Adrenal gland (tissue), 12 donors: ENCODE data around the gene GPC1. TPM values are rescaled to one million over a fixed set of nuclear protein-coding genes. Genes with fewer than 3 reads are reported as not detected.

Experiments
- DNase-seq, 7 donors: peaks; one replicate each; pipeline ENCODE4 v3.0.0-alpha.2; 2019 to 2020
- H3K27ac ChIP-seq, 5 donors: fragments of 200-600 bp; sonication (generic) in 4 of 5; 1 replicate in 3 of 5; 2 replicates in 2 of 5; pipeline versions ENCODE4 v1.5.1 to v1.8.0; 2016 to 2020; ENCODE audit warnings: mild to moderate bottlenecking in 1 of 5
- H3K27me3 ChIP-seq: fragments of 200-600 bp; 2 replicates; pipeline ENCODE4 v1.8.0; 2021
- H3K36me3 ChIP-seq, 2 donors: fragments of 200-600 bp; replicated peaks in 1 of 2; 1 replicate in 1 of 2; 2 replicates in 1 of 2; pipeline versions ENCODE4 v1.5.1 to v1.8.0; 2018 to 2022
- H3K4me1 ChIP-seq, 2 donors: fragments of 200-600 bp; replicated peaks in 1 of 2; 1 replicate in 1 of 2; 2 replicates in 1 of 2; pipeline versions ENCODE4 v1.5.1 to v1.8.0; 2018 to 2021
- H3K4me3 ChIP-seq, 4 donors: fragments of 200-600 bp; sonication (generic) in 3 of 4; one replicate each; pipeline ENCODE4 v1.5.1; 2016 to 2018
- H3K9me3 ChIP-seq, 3 donors: fragments of 200-600 bp; sonication (generic) in 1 of 3; replicated peaks in 1 of 3; 1 replicate in 2 of 3; 2 replicates in 1 of 3; pipeline versions ENCODE4 v1.5.1 to v1.8.0; 2016 to 2021
- CTCF ChIP-seq, 6 experiments: fragments of 450-650 bp in 4 of 6; fragments of 200-600 bp in 2 of 6; sonication (generic) in 1 of 6; IDR thresholded peaks; 1 replicate in 5 of 6; 2 replicates in 1 of 6; pipeline versions ENCODE4 v1.5.1 to v1.8.0; 2016 to 2021; ENCODE audit warnings: antibody characterized with exemption in 6 of 6, mild to moderate bottlenecking in 2 of 6, moderate library complexity in 1 of 6
- POLR2A ChIP-seq, 2 donors: fragments of 450-650 bp; IDR thresholded peaks; one replicate each; pipeline ENCODE4 v1.6.1; 2017; ENCODE audit warnings: antibody characterized with exemption in 2 of 2, mild to moderate bottlenecking in 2 of 2, moderate library complexity in 1 of 2
- WGBS, 4 donors: extraction: QIAGEN DNeasy Blood & Tissue Kit in 2 of 4; methylation state at CpG; one replicate each; pipeline versions ENCODE4 v1.1.5 to v1.1.7; 2013 to 2017; 5-methylcytosine and 5-hydroxymethylcytosine counted together
- intact Hi-C, 2 donors: fragments of 100-400 bp; cut with DNase I; formaldehyde crosslinking; loops; one replicate each; pipeline versions ENCODE4 v1.14.1 to v1.15.0; 2022 to 2023
- polyA plus RNA-seq, 3 donors: library from polyadenylated mRNA; stranded (reverse); fragments of 200-250 nt in 2 of 3; fragments of 350-450 nt in 1 of 3; fragmentation: Illumina TruSeq in 1 of 3; extraction: RNeasy Lipid Tissue Mini Kit (QIAGEN cat#74804) in 1 of 3; gene quantifications; one replicate each; pipeline ENCODE4 v1.2.3, GENCODE V29; 2013 to 2014
- total RNA-seq, 9 donors: library from RNA; depleted of rRNA in 4 of 9; stranded (reverse); fragments of >200 nt in 4 of 9; fragments of 120-200 nt in 1 of 9; fragmentation: NEBNext Ultra II Directional in 1 of 9; extraction: Animal tissue kit (Norgen Biotek cat#: 25700) in 1 of 9; gene quantifications; one replicate each; pipeline versions ENCODE4 v1.1.0 to v1.2.4, GENCODE V29; 2013 to 2023
- donor health status: healthy with polysubstance abuse.
- donor health status: Bipolar disorder and iron deficiency.
- donor health status: DM: yes; HTN: yes; CAD: no.
- donor health status: DM: no; HTN: no; CAD: no.
- donor health status: DM: no; HTN: no; CAD: no.
- donor health status: DM: yes; HTN: yes; CAD: no.

GPC1 gene
- total and polyA plus RNA-seq, 12 donors = 11.8 to 202 (median 132) TPM

- Histone ChIP-seq H3K4me1 (peaks cover 7 to 20% of the 10 kb centered on the region in 2 donors), H3K4me3 (no peak overlapping the region), H3K9me3 (no peaks in the 10 kb centered on the region), H3K27ac (peak overlapping the region in 1 of 5 donors; percentile 8), H3K36me3 (no peaks in the 10 kb centered on the region), H3K27me3 (no peaks in the 10 kb centered on the region)
- peak in 1 of 7 donors; percentile 24 for DNase-seq
- intact Hi-C loops = no loop called here
- TF ChIP-seq POLR2A (IDR thresholded peaks at IDR 0.05) (no peak), CTCF (IDR thresholded peaks at IDR 0.05) (no peak)
- WGBS, 4 donors = 69 to 77% (median 75%) methylated on average over 12 to 17 of the region's 17 CpGs
These were observed 21.2 kb downstream of the GPC1 start for GRCh38 chr2:240456447-240457222.

- WGBS, 4 donors = 74 to 78% (median 76%) methylated on average over 14 to 22 of the region's 22 CpGs
- peaks cover 0 to 12% of the 10 kb centered on the region in 2 donors for H3K4me1 ChIP-seq
- peak in 3 of 7 donors; percentile 7 to 35 (median 23) for DNase-seq
- intact Hi-C loops = no loop called here
- H3K27me3 ChIP-seq = no peaks in the 10 kb centered on the region
- no peaks in the 10 kb centered on the region for H3K9me3 ChIP-seq
- no peak overlapping the region for H3K4me3 ChIP-seq
- TF ChIP-seq CTCF (IDR thresholded peaks at IDR 0.05) = no peak
- TF ChIP-seq POLR2A (IDR thresholded peaks at IDR 0.05) = no peak
- H3K27ac ChIP-seq = peak overlapping the region in 1 of 5 donors; percentile 8
- H3K36me3 ChIP-seq = peaks cover 0 to 3% of the 10 kb centered on the region in 2 donors
These were observed 22.0 kb downstream of the GPC1 start for GRCh38 chr2:240457223-240458043.

GRCh38 chr2:240458044-240458899 is 22.8 kb downstream of the GPC1 start:
- peak in 5 of 7 donors; percentile 6 to 49 (median 15) for DNase-seq
- Histone ChIP-seq H3K27me3 (no peaks in the 10 kb centered on the region), H3K4me1 (peaks cover 0 to 12% of the 10 kb centered on the region in 2 donors), H3K27ac (no peak overlapping the region), H3K9me3 (no peaks in the 10 kb centered on the region), H3K4me3 (no peak overlapping the region), H3K36me3 (peaks cover 0 to 8% of the 10 kb centered on the region in 2 donors)
- intact Hi-C loops = no loop called here
- no peak for TF ChIP-seq POLR2A (IDR thresholded peaks at IDR 0.05)
- no peak for TF ChIP-seq CTCF (IDR thresholded peaks at IDR 0.05)
- WGBS, 4 donors = 81 to 97% (median 83%) methylated on average over 13 to 16 of the region's 16 CpGs
